Neural cell (in vitro differentiated cells): ENCODE data around the gene TRPM2. TPM values are rescaled to one million over a fixed set of nuclear protein-coding genes. Genes with fewer than 3 reads are reported as not detected.

ENCODE experiments used
- H2AFZ ChIP-seq: fragments of 200-600, 300-800 bp; sonication (generic), shearing (Covaris generic); 2 replicates; pipeline ENCODE4 v1.6.0; 2014; ENCODE audit warnings: low read depth, mild to moderate bottlenecking, antibody characterized with exemption, low read length, moderate library complexity
- H3F3A ChIP-seq: fragments of 200-600 bp; shearing (Covaris generic); 2 replicates; pipeline ENCODE4 v1.6.1; 2016; ENCODE audit warnings: mild to moderate bottlenecking, moderate library complexity, mixed read lengths, antibody characterized with exemption, low read length; ENCODE audit not compliant: insufficient read depth, poor library complexity, severe bottlenecking
- H3K27ac ChIP-seq: fragments of 200-600, 300-800 bp; sonication (generic), shearing (Covaris generic); 2 replicates; pipeline ENCODE4 v1.5.1; 2014; ENCODE audit warnings: mild to moderate bottlenecking, low read length, moderate library complexity
- H3K27me3 ChIP-seq: fragments of 300-800, 200-600 bp; sonication (generic), shearing (Covaris generic); 2 replicates; pipeline ENCODE4 v1.6.0; 2014; ENCODE audit warnings: mild to moderate bottlenecking, low read depth, low read length, moderate library complexity; ENCODE audit not compliant: insufficient read depth
- H3K36me3 ChIP-seq: fragments of 300-800, 200-600 bp; sonication (generic), shearing (Covaris generic); 2 replicates; pipeline ENCODE4 v1.5.1; 2014; ENCODE audit warnings: mild to moderate bottlenecking, antibody characterized with exemption, low read length, moderate library complexity; ENCODE audit not compliant: insufficient read depth
- H3K4me2 ChIP-seq: fragments of 300-800, 200-600 bp; sonication (generic), shearing (Covaris generic); 2 replicates; pipeline ENCODE4 v1.6.0; 2014; ENCODE audit warnings: mild to moderate bottlenecking, low read length
- H3K4me3 ChIP-seq: fragments of 300-800, 200-600 bp; sonication (generic), shearing (Covaris generic); 2 replicates; pipeline ENCODE4 v1.5.1; 2014; ENCODE audit warnings: mild to moderate bottlenecking, low read length, moderate library complexity
- H3K79me2 ChIP-seq: fragments of 200-600 bp; shearing (Covaris generic); replicated peaks from 2 replicates; pipeline ENCODE4 v1.6.0; 2014; ENCODE audit warnings: mild to moderate bottlenecking, low read length, moderate library complexity; ENCODE audit not compliant: insufficient read depth
- H3K9ac ChIP-seq: fragments of 300-800, 200-600 bp; sonication (generic), shearing (Covaris generic); 2 replicates; pipeline ENCODE4 v1.6.1; 2016; ENCODE audit warnings: mild to moderate bottlenecking, low read length, mixed read lengths
- H3K9me2 ChIP-seq: fragments of 200-600 bp; shearing (Covaris generic); 2 replicates; pipeline ENCODE4 v1.6.1; 2016; ENCODE audit warnings: mild to moderate bottlenecking, low read length, mixed read lengths; ENCODE audit not compliant: insufficient read depth
- H3K9me3 ChIP-seq: fragments of 200-600, 300-800 bp; sonication (generic), shearing (Covaris generic); 2 replicates; pipeline ENCODE4 v1.6.1; 2016; ENCODE audit warnings: mild to moderate bottlenecking, mixed run types, low read length, moderate library complexity, mixed read lengths
- H4K20me1 ChIP-seq: fragments of 200-600 bp; shearing (Covaris generic); 2 replicates; pipeline ENCODE4 v1.6.1; 2016; ENCODE audit warnings: mild to moderate bottlenecking, mixed run types; ENCODE audit not compliant: insufficient read depth
- EP300 ChIP-seq: fragments of 450-650 bp; conservative IDR thresholded peaks from 2 replicates; pipeline ENCODE4 v1.6.1; 2014; ENCODE audit warnings: antibody characterized with exemption, mild to moderate bottlenecking, moderate library complexity; ENCODE audit not compliant: poor library complexity, severe bottlenecking
- EZH2 ChIP-seq: fragments of 200-600, 300-800 bp; shearing (Covaris generic), sonication (generic); IDR thresholded peaks from 2 replicates; pipeline ENCODE4 v1.6.1; 2014; ENCODE audit warnings: antibody characterized with exemption, low read length, borderline replicate concordance, mild to moderate bottlenecking; ENCODE audit not compliant: insufficient read depth, poor library complexity, severe bottlenecking
- MXI1 ChIP-seq: fragments of 450-650 bp; conservative IDR thresholded peaks from 2 replicates; pipeline ENCODE4 v1.6.1; 2014; ENCODE audit warnings: antibody characterized with exemption, mild to moderate bottlenecking; ENCODE audit not compliant: poor library complexity, severe bottlenecking
- POLR2AphosphoS5 ChIP-seq: IDR thresholded peaks from 2 replicates; pipeline ENCODE4 v1.6.1; 2012
- RAD21 ChIP-seq: fragments of 450-650 bp; conservative IDR thresholded peaks from 2 replicates; pipeline ENCODE4 v1.6.1; 2014; ENCODE audit warnings: antibody characterized with exemption, mild to moderate bottlenecking, moderate library complexity
- SMC3 ChIP-seq: fragments of 450-650 bp; conservative IDR thresholded peaks from 2 replicates; pipeline ENCODE4 v1.6.1; 2014; ENCODE audit warnings: antibody characterized with exemption, mild to moderate bottlenecking, moderate library complexity; ENCODE audit not compliant: poor library complexity
- TAF1 ChIP-seq: IDR thresholded peaks from 2 replicates; pipeline ENCODE4 v1.6.1; 2012; ENCODE audit warnings: low read depth
- polyA plus RNA-seq: library from polyadenylated mRNA; depleted of rRNA; stranded (reverse); fragments of >200 nt; gene quantifications from 2 replicates; pipeline ENCODE4 v1.2.3, GENCODE V29; 2014
- TF ChIP-seq, protein P1 (sequence below): IDR thresholded peaks from 2 replicates; pipeline ENCODE4 v1.6.1; 2012; ENCODE audit warnings: borderline replicate concordance
- TF ChIP-seq, protein P2 (sequence below): fragments of 450-650 bp; IDR thresholded peaks from 2 replicates; pipeline ENCODE4 v1.5.1; 2014; ENCODE audit warnings: antibody characterized with exemption, mild to moderate bottlenecking, moderate library complexity; ENCODE audit not compliant: poor library complexity, severe bottlenecking

TRPM2 gene
- polyA plus RNA-seq, 1 donor from 2014 or later: 0.14 TPM

DNA sequence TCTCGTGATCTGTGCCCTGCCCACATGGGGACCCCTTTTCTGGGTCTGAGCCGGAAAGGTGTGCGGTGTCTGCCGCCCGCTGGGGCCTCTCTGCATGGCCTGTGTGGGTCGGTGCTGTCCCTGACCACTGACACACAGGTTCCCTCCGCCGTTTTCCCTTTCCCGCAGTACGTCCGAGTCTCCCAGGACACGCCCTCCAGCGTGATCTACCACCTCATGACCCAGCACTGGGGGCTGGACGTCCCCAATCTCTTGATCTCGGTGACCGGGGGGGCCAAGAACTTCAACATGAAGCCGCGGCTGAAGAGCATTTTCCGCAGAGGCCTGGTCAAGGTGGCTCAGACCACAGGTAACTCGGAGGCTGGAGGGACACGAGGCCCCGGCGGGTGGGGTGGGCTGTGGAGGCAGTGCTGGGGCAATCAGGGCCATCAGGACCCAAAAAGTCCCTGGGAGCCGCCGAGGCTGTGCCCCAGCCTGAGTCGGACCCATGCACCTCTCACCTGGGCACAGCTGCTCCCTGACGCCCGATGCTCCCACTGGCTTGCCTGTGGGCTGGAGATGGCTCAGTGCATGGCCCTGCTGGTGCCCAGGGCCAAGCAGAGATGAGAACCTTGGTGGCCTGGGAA is 13.3 kb downstream of the TRPM2 start:
- H3K4me2 ChIP-seq: no peak overlapping the region
- no peaks in the 10 kb centered on the region for H3K9me3 ChIP-seq
- H4K20me1 ChIP-seq: no peaks in the 10 kb centered on the region
- H3K4me3 ChIP-seq: no peak overlapping the region
- no peak for TF ChIP-seq POLR2AphosphoS5
- TF ChIP-seq, protein P1, sequence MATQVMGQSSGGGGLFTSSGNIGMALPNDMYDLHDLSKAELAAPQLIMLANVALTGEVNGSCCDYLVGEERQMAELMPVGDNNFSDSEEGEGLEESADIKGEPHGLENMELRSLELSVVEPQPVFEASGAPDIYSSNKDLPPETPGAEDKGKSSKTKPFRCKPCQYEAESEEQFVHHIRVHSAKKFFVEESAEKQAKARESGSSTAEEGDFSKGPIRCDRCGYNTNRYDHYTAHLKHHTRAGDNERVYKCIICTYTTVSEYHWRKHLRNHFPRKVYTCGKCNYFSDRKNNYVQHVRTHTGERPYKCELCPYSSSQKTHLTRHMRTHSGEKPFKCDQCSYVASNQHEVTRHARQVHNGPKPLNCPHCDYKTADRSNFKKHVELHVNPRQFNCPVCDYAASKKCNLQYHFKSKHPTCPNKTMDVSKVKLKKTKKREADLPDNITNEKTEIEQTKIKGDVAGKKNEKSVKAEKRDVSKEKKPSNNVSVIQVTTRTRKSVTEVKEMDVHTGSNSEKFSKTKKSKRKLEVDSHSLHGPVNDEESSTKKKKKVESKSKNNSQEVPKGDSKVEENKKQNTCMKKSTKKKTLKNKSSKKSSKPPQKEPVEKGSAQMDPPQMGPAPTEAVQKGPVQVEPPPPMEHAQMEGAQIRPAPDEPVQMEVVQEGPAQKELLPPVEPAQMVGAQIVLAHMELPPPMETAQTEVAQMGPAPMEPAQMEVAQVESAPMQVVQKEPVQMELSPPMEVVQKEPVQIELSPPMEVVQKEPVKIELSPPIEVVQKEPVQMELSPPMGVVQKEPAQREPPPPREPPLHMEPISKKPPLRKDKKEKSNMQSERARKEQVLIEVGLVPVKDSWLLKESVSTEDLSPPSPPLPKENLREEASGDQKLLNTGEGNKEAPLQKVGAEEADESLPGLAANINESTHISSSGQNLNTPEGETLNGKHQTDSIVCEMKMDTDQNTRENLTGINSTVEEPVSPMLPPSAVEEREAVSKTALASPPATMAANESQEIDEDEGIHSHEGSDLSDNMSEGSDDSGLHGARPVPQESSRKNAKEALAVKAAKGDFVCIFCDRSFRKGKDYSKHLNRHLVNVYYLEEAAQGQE: no peak
- TF ChIP-seq, protein P2, sequence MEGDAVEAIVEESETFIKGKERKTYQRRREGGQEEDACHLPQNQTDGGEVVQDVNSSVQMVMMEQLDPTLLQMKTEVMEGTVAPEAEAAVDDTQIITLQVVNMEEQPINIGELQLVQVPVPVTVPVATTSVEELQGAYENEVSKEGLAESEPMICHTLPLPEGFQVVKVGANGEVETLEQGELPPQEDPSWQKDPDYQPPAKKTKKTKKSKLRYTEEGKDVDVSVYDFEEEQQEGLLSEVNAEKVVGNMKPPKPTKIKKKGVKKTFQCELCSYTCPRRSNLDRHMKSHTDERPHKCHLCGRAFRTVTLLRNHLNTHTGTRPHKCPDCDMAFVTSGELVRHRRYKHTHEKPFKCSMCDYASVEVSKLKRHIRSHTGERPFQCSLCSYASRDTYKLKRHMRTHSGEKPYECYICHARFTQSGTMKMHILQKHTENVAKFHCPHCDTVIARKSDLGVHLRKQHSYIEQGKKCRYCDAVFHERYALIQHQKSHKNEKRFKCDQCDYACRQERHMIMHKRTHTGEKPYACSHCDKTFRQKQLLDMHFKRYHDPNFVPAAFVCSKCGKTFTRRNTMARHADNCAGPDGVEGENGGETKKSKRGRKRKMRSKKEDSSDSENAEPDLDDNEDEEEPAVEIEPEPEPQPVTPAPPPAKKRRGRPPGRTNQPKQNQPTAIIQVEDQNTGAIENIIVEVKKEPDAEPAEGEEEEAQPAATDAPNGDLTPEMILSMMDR: no peak
- TF ChIP-seq MXI1: no peak
- no peak for TF ChIP-seq TAF1
- TF ChIP-seq EP300: no peak
- TF ChIP-seq EZH2: no peak
- TF ChIP-seq RAD21: no peak
- no peak for TF ChIP-seq SMC3
- no peak overlapping the region for H3K9ac ChIP-seq
- no peaks in the 10 kb centered on the region for H3K9me2 ChIP-seq
- no peaks in the 10 kb centered on the region for H3K79me2 ChIP-seq
- no peaks in the 10 kb centered on the region for H3K27me3 ChIP-seq
- no peak overlapping the region for H2AFZ ChIP-seq
- H3K27ac ChIP-seq: no peak overlapping the region
- no peaks in the 10 kb centered on the region for H3K36me3 ChIP-seq
- H3F3A ChIP-seq: no peaks in the 10 kb centered on the region

DNA sequence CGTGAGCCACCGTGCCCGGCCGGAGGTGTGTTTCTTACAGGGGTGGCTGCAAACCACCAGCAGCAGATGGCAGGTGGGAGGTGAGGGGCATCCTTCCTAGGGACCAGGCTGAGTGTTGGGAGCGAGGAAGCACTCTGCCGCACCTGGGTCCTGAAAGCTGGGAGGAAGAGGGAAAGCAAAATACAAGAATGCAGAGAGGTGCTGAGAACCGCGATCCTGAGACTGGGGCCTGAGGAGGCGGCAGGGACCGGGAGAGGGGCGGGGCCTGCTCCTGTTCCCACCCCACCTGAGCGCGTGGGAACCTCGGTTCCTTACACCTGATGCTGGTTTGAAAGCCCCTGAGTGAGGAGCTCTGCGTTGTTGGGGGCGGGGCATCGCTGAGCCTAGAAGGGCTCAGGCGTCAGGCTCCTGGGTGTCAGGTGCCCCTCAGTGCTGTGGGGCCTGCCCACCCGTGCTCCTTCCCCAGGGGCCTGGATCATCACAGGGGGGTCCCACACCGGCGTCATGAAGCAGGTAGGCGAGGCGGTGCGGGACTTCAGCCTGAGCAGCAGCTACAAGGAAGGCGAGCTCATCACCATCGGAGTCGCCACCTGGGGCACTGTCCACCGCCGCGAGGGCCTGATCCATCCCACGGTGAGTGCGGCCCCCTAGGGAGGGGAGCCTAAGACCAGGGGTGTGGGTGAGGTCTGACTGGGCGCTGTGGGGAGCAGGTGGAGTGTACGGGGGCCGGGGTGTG is 15.5 kb downstream of the TRPM2 start:
- H3F3A ChIP-seq: no peaks in the 10 kb centered on the region
- no peaks in the 10 kb centered on the region for H3K27me3 ChIP-seq
- H2AFZ ChIP-seq: no peak overlapping the region
- no peak for TF ChIP-seq SMC3
- no peak for TF ChIP-seq EP300
- TF ChIP-seq, protein P1: no peak
- TF ChIP-seq TAF1: no peak
- no peak for TF ChIP-seq EZH2
- no peak for TF ChIP-seq RAD21
- TF ChIP-seq, protein P2: no peak
- no peak for TF ChIP-seq MXI1
- TF ChIP-seq POLR2AphosphoS5: no peak
- no peaks in the 10 kb centered on the region for H3K79me2 ChIP-seq
- no peaks in the 10 kb centered on the region for H3K9me2 ChIP-seq
- no peaks in the 10 kb centered on the region for H4K20me1 ChIP-seq
- H3K9ac ChIP-seq: no peak overlapping the region
- H3K36me3 ChIP-seq: no peaks in the 10 kb centered on the region
- no peak overlapping the region for H3K4me3 ChIP-seq
- H3K4me2 ChIP-seq: no peak overlapping the region
- no peaks in the 10 kb centered on the region for H3K9me3 ChIP-seq
- H3K27ac ChIP-seq: no peak overlapping the region
